Stimulated activated CD8-positive, alpha-beta memory T cell treated with anti-CD3 and anti-CD28 coated beads, Interleukin-4, amount 100 ng/mL, for 48 hours (primary cell): Measurements from ENCODE around the gene SCAP.
"Not testable (repeated sequence)": the region's sequence is repeated elsewhere in the genome, so short reads cannot be mapped to it uniquely, and the experiment has no call there.

Experiments used
- DNase-seq: peaks from one replicate; pipeline ENCODE4 v3.0.0-alpha.2; 2020

Gene SCAP

DNA sequence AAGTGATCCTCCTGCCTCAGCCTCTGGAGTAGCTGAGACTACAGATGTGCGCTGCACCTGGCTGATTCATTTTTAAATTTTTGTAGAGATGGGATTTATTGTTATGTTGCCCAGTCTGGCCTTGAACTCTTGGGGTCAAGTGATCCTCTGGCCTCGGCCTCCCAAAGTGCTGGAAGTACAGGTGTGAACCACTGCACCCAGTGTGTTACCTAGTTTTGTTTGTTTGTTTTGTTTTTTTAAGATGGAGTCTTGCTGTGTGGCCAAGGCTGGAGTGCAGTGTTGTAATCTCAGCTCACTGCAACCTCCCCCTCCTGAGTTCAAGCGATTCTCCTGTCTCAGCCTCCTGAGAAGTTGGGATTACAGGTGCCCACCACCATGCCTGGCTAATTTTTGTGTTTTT lies 82.8 kb downstream of the SCAP start:
- DNase-seq, result no peak

DNA sequence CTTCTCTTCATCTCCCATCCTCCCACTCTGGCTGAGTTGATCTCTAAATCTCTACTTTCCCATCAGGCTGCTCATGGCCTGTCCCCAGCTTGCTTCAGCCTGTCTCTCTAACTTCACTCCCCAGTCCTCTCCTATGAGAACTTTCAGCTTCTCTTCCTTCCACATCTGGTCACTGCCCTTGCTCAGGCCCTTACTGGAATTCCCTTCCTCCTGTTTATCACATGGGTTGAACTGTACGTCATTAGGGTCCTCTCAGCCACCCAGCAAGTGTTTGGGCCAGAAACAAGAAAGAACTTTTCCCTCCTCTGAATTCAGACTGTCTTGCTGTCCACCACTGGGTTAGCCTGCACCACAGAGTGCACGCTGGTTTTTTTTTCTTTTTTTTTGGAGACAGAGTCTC lies 89.9 kb downstream of the SCAP start:
- no peak for DNase-seq

DNA sequence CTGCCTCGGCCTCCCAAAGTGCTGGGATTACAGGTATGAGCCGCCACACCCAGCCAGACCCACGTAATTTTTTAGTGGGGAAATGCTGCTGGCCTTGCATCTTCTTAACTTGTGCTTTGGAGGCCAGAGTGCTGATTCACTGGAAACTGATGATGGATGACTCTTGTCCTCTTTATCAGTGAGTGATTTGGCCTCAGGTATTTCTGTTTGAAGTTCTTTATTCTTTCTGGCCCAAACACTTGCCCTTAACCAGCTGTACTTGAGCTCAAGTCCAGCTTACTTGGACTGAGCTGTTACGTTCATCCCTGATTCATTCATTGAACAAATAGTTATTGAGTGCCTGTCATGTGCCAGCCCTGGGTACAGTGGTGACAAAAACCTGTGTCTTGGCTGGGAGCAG lies 90.7 kb downstream of the SCAP start:
- DNase-seq, result no peak

DNA sequence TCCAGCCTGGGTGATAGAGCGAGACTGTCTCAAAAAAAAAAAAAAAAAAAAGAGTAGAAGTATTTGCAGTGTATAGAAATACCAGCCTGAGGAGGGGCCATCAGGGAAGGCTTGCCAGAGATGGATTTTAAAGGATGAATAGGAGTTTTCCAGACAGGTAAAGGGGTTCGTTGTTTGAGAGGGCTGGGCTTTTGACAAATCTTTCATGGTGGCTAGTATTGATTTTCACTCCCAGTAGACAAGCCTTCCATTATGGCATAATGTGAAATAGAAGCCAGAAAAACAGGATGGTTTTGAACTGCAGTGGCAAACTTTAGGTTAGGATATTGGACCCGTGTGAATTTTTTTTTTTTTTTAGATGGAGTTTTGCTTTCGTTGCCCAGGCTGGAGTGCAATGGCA lies 91.3 kb downstream of the SCAP start:
- DNase-seq, result no peak

DNA sequence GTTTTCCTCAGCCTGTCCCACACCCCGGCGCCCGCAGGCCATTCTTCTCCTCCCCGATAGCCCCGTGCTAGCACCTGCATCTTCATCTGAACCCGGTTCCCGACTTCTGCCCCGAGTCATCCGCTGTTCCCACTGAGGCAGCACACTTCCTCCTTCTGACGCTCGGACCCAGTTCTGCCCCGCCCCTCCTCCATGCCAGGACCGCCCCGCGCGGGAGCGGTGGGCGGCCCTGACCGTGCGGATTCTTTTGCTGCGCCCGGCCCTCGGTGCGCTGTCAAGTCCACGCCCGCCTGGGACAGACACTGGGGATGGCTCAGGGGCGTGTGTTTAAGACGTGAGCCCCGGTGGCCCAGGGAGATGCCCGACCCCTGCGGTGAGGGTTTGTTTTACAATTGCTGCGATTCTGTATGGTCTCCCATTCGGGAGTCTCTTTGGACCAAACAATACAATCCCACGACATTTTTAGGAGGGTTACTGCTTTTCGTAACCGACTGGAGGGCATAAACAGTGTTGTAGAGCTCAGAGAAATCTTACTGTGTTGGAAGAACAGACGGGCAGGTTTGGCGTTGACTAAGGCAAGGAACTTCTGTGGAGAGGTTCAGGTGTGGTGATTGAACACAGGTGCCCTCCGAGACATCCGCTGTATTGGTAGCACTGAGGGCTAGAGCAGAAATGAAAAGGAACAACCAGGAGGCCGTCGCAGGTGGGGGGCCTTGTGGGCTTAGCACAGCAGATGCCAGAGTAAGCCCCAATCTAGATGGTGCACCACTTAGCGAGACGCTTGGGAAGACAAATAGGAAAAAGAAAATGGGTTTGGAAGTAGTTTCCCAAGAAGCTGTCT lies 94.2 kb downstream of the SCAP start:
- peak; percentile 92 for DNase-seq

DNA sequence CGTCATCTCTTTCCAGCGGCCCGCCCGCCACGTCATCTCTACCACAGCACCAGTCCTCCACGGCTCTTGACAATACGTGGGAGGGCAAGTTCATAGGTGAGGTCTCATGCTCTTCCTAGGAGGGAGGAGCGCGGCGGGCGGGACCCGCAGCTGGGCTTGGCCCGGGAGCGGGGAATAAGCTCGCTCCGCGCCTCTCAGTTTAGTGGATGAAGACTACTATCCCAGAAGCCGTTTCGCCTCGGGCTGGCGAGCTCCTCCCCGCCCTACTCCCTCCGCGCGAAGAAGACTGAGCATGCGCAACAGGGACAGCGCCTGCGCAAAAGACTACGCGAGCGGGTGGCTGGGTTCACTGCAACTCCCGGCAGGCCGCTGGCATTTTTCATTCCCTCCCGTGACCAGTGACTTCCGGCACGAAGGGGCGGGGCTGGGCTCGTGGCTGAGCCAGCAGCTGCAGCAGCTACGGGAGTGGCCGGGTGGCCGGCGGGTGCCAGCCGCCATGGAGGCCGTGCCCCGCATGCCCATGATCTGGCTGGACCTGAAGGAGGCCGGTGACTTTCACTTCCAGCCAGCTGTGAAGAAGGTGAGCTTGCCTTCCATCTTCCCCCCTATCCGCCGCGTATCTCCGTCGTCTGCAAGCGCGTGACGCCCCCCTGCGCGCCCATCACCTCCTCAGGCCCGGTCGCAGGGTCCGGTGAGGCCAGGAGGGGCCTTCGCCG lies 95.0 kb downstream of the SCAP start, which contains the start of gene PTPN23:
TSS of gene PTPN23 (plus strand) at position 421 of the 716 bp plus-strand sequence. CDS start at position 497, 76 bp downstream.
- DNase-seq, result peak; percentile 99

DNA sequence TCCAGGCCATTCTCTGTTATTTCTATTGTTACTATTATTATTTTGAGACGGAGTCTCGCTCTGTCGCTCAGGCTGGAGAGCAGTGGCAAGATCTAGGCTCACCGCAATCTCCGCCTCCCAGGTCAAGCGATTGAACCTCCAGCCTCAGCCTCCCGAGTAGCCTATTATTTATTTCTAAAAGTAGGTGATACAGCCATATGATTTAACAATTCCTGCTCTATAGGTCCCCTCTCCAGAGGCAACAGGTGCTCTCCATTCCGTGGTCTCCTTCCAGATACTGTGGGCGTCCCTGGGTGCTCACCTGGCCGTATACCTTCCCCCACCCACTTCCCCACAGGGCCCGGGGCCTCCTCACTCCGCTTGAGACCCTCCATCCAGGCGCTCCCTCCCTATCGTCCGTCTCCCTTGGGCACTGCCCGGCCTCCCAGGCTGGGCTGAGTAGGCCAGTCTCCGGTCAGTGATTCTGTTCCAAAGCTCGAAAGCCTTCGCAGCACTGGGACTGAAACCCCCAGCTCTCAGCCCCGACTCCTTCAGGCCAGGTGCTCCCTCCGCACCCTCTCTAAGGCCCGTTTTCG lies 95.6 kb downstream of the SCAP start:
- no peak for DNase-seq

DNA sequence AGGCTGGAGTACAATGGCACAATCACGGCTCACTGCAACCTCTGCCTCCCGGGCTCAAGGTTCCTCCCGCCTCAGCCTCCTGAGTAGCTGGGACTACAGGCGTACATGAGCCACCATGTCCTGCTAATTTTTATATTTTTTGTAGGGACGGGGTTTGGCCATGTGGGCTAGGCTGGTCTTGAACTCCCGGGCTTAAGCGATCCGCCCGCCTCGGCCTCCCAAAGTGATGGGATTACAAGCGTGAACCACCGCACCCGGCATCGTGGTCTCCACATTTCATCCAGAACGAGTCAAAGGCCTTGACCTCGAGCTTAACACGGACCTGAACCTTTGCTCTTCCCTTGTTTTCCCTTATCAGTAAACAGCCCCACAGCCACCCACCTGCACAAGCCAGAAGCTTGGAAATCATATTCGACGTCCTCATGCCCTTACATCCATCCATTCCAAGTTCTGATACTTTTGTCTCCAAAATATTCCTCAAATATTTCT lies 96.3 kb downstream of the SCAP start:
- no peak for DNase-seq

DNA sequence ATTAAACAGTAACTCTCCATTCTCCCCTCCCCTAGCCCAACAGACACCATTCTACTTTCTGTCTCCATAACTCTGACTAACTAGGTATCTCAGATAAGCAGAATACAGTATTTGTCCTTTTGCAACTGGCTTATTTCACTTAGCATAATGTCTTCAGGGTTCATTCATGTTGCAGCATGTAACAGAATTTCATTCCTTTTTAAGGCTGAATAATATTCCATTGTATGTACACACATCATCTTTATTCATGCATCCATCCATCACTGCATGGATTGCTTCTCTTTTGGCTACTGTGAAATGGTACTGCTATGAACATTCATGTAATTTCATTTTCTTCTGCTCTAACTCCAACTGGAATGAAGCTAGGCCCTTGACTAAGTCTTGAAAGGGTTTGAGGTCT lies 96.9 kb downstream of the SCAP start:
- no peak for DNase-seq

DNA sequence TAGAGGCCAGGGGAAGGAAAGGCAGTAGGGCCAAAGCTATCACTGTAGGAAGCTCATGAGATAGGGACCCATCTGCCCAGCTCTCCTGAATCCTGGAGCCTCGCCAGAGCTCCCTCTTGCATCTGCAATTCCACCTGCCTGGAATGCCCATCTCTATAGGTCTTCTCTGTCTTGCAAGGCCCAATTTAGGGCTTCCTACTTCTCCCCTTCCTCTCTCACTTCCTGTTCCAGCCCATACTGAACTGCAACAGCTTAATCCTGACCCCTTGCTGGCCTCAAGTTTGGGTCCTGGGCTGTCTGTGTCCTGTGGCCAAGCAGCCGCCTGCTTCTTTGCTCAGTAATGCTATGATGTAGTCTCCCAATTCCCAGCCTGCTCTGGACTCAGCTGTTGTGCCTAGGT lies 98.6 kb downstream of the SCAP start:
- DNase-seq, result no peak

DNA sequence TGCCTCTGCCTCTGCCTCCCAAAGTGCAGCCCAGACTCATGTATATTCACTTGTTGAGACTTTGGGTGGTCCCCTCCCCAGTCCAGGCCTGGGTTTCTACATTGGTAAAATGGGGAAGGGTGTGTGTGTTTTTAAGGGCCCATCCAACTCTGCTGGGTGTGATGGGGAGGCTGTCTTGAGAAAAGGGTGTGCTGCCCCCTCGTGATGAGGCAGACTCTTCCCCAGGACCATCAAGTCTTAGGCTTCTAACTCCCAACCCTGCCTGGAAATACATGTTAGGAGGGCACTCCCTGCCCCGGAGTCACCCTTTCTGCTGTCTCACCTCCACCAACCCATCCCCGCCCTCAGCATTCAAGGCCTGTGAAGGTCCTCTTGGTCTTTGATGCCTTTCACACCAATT lies 99.3 kb downstream of the SCAP start:
- no peak for DNase-seq

DNA sequence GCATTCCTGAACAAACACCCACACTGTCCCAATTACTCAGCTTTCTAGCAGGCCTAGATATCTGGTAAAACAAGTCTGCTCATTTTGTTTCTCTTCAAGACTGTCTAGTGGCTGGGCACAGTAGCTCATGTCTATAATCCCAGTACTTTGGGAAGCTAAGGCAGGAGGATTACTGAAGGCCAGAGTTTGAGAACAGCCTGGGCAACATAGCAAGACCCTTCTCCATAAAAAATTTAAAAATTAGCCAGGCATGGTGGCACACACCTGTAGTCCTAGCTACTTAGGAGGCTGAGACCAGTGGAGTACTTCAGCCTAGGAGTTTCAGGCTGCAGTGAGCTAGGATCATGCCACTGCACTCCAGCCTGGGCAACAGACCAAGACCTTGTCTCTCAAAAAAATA lies 101.2 kb downstream of the SCAP start:
- DNase-seq, result no peak

DNA sequence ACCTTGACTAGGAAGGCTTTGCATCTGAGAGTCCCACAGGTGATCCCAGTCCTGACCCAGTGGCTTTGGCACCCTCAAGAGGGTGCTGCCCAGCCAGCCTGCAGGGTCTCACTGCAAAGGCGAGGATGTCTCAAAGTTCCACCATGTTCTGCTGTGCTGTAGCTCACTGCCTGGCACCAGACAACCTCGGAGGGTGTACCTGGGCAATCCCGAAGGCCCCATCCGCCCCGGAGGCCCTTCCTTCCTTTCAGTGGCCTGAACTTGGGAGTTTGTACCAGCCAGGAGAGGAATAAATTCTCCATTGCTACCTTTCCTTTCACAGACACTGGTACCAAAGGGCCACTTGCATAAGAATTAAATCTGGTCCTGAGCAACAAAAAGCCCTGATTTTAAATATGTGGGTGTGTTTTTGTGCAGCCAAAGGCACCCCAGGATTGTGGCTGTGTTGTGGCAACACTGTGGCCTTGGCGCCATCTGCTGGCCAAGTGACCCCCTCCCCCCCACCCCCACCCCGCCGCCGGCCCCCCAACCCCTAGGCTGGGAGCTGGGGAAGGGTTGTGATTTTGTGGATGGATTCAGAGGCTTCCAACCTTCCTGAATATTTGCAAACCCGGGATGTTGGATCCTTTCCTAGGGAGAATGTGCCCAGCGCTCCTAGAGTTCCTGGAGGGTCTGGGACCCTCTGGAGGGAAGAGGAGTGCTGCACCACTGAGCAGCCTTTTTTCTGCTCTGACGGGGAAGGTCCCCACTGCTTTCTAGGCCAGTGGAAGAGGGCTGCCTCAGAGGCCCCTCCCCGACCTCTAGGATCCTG lies 104.6 kb downstream of the SCAP start:
- peak; percentile 60 for DNase-seq

DNA sequence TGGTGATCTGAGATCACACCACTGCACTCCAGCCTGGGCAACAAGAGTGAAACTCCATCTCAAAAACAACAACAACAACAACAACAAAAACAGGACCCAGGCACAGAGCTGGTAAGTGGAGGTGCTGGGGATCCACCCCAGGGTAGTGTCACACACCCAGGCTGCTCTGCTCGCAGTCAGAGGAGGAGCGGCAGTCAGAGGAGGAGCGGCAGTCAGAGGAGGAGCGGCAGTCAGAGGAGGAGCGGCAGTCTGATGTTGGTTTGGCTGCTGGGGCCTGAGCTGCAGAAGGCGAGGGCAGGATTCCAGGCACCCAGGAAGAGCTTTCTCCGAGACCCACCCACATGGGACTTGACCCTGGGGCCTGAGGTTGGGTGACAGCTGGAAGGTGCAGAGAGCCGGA lies 105.7 kb downstream of the SCAP start:
- DNase-seq, result not testable (repeated sequence)

DNA sequence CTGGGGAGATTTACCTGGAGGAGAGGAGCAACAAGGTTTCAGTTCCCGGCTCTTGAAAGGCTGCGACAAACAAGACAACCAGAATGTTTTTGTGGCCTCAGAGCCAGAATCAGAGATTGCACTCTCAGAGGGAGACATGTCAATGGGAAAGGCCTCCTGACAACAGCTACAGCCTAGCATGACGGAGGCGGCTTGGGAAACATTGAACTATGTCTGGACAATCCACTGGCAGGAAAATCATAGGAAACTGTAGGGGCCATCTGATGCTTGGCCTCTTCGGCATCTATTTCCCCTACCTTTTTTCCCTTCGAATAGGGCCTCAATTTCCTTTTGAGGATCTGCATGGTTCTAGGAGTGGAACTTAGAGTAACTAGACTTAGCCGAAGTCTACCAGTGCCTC lies 108.1 kb downstream of the SCAP start:
- DNase-seq, result no peak

DNA sequence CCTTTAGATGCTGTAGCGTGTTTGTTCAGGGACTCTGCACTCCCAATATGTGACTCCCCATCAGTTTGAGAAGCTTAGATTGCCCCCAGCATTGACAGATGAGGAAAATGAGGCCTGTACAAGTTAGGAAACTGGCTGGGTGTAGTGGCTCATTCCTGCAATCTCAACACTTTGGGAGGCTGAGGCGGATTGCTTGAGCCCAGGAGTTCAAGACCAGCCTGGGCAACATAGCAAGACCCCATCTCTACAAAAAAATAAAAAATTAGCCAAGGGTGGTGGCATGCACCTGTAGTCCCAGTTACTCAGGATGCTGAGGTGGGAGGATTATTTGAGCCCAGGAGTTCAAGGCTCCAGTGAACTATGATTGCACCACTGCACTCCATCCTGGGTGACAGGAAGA lies 108.9 kb downstream of the SCAP start:
- DNase-seq, result no peak

DNA sequence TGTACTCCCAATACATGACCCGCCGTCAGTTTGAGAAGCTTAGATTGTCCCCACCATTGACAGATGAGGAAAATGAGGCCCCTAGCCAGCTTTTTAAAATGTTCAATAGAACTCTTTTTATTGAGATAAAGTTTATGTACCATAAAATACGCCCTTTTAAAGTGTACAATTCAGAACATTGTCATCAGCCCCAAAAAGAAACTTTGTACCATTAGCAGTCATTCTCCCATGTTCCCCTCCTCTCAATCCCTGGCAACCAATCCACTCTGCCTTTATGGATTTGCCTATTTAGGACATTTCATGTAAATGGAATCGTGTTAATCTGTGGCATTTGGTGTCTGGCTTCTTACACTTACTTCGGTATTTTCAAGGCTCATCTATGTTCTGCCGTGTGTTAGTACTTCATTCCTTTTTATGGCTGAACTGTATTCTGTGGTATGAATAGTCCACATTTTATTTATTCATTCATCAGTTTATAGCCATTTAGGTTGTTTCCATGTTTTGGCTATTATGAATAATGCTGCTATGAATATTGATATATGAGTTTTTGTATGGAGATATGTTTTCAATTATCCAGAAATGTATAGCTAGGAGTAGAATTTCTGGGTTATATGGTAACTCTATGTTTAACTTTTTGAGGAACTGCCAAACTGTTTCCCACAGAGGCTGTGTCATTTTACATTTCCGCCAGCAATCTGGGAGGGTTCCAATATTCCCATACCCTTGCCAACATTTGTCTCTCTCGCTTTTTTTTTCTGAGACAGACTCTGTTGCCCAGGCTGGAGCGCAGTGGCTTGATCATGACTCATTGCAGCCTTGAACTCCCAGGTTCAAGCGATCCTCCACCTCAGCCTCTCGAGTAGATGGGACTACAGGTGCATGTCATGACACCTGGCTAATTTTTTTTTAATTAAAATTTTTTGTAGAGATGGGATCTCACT lies 110.3 kb downstream of the SCAP start:
- DNase-seq, result no peak
